Measurements from ENCODE around the gene KRTAP3-2.
A peak's percentile ranks its signal among the peaks of the same experiment; 100 is the strongest.

- TF ChIP-seq, protein P1, sequence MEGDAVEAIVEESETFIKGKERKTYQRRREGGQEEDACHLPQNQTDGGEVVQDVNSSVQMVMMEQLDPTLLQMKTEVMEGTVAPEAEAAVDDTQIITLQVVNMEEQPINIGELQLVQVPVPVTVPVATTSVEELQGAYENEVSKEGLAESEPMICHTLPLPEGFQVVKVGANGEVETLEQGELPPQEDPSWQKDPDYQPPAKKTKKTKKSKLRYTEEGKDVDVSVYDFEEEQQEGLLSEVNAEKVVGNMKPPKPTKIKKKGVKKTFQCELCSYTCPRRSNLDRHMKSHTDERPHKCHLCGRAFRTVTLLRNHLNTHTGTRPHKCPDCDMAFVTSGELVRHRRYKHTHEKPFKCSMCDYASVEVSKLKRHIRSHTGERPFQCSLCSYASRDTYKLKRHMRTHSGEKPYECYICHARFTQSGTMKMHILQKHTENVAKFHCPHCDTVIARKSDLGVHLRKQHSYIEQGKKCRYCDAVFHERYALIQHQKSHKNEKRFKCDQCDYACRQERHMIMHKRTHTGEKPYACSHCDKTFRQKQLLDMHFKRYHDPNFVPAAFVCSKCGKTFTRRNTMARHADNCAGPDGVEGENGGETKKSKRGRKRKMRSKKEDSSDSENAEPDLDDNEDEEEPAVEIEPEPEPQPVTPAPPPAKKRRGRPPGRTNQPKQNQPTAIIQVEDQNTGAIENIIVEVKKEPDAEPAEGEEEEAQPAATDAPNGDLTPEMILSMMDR (IDR thresholded peaks at IDR 0.05 in 4 of 5, conservative IDR thresholded peaks at IDR 0.05 in 1 of 5) = peak in 3 of 5 experiments; percentile 7 to 52 (median 35)
- TF ChIP-seq POLR2A (IDR thresholded peaks at IDR 0.05) = no peak
Observed at GRCh38 chr17:40963838-40964237, 35.9 kb downstream of the KRTAP3-2 start.
